Stimulated activated CD8-positive, alpha-beta memory T cell treated with anti-CD3 and anti-CD28 coated beads, Interleukin-15, amount 100 ng/mL, for 24 hours (primary cell): ENCODE results near the gene TBX2.
"Not testable (repeated sequence)": the region's sequence is repeated elsewhere in the genome, so short reads cannot be mapped to it uniquely, and the experiment has no call there.

ENCODE experiments used
- DNase-seq: peaks from one replicate; pipeline ENCODE4 v3.0.0-alpha.2; 2020; ENCODE audit warnings: low read depth

The TBX2 gene

GRCh38 chr17:61399131-61400065, at the start of gene TBX2:
TBX2 (plus strand) TSS chr17:61399843; CDS start chr17:61400177, 334 bp downstream.
- DNase-seq: no peak

GRCh38 chr17:61351745-61352407, 47.8 kb upstream of the TBX2 start:
- DNase-seq: no peak

GRCh38 chr17:61352408-61352770, 47.3 kb upstream of the TBX2 start:
- no peak for DNase-seq

- DNase-seq: no peak
Measured at GRCh38 chr17:61352781-61353491, 46.7 kb upstream of the TBX2 start.

- DNase-seq: no peak
Measured at GRCh38 chr17:61353615-61354014, 46.0 kb upstream of the TBX2 start.

- DNase-seq: no peak
Measured at GRCh38 chr17:61354895-61355874, 44.5 kb upstream of the TBX2 start.

- not testable (repeated sequence) for DNase-seq
Measured at GRCh38 chr17:61357061-61357460, 42.6 kb upstream of the TBX2 start.

- DNase-seq: not testable (repeated sequence)
Measured at GRCh38 chr17:61359513-61359912, 40.1 kb upstream of the TBX2 start.

- DNase-seq: no peak
Measured at GRCh38 chr17:61360318-61360943, 39.2 kb upstream of the TBX2 start.

GRCh38 chr17:61361084-61361483, 38.6 kb upstream of the TBX2 start:
- DNase-seq: no peak

GRCh38 chr17:61362396-61362795, 37.2 kb upstream of the TBX2 start:
- no peak for DNase-seq

GRCh38 chr17:61362852-61363600, 36.6 kb upstream of the TBX2 start:
- no peak for DNase-seq

- DNase-seq: no peak
Measured at GRCh38 chr17:61363601-61364462, 35.8 kb upstream of the TBX2 start.

GRCh38 chr17:61364463-61364846, 35.2 kb upstream of the TBX2 start:
- DNase-seq: no peak

- DNase-seq: no peak
Measured at GRCh38 chr17:61366076-61366714, 33.4 kb upstream of the TBX2 start.

- no peak for DNase-seq
Measured at GRCh38 chr17:61366715-61367413, 32.8 kb upstream of the TBX2 start.

- no peak for DNase-seq
Measured at GRCh38 chr17:61368049-61368831, 31.4 kb upstream of the TBX2 start.
